Measurements from ENCODE around the gene ZNF335. TPM values are rescaled to one million over a fixed set of nuclear protein-coding genes. Genes with fewer than 3 reads are reported as not detected.

ZNF335 gene
- total RNA-seq, 4 donors from 2014 or later, result 10.5 to 22.5 (median 19.8) TPM

DNA sequence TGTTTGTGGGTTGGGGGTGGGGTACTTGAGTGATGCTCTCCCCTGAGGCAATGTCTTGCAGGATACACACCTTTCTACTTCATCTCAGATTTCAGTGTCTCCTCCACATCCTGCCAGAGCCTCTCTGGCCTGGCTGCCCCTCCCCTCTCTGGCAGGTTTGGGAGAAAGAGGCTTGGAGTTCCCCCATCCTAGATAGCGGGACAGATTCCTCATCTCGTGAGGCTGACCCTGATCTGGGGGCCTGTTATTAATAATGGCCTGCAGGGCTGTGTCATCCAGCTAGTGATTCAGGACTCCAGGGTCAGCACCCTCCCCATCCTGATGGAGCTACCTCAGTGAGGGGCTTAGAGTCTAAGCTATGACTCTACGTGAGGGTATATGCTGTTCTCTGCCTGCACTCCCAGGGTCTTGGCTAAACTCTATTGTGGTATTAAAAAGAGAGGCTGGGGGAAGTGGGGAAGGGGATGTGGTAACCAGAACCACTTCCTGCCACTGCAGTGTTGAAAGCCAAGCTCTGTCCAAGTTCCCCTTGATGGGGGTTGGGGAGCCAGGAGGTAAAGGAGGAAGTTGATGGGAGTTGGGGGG lies 33.0 kb upstream of the ZNF335 start:
- Histone ChIP-seq H3K27ac (peak overlapping the region in 1 of 4 donors; percentile 22), H3K27me3 (peaks cover 0 to 86% (median 3%) of the 10 kb centered on the region in 4 donors), H3K36me3 (no peaks in the 10 kb centered on the region), H3K4me1 (peaks cover 0 to 39% (median 5%) of the 10 kb centered on the region in 3 donors), H3K4me3 (peak overlapping the region in 1 of 4 donors; percentile 21), H3K9me3 (no peaks in the 10 kb centered on the region)
- no peak for TF ChIP-seq CTCF (IDR thresholded peaks at IDR 0.05)
- no peak for TF ChIP-seq POLR2A (IDR thresholded peaks at IDR 0.05)
- intact Hi-C loops (cut with DNase I), result no loop called here
- 17% methylated on average over 1 of the region's 3 CpGs; no CpG with 5 or more reads in 1 of the 2 donors for WGBS, 2 donors
- no peak for DNase-seq

DNA sequence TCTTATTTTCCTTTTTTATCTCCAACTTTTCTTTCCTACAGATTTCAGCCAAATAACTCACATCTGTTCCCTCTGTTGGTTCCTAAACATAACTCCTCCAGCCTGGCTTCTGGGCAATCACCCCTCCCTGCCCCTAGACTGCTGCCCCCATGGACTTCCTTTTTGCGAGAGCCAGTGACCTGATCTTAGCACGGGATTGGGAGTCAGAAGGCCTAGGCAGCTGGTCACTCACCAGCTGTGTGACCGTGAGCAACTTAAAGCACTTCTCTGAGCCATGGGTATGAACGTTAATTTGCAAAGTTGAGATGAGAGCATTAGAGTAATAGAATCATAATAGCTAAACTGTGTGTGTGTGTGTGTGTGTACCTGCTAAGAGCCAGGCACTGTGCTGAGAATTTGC lies 32.2 kb upstream of the ZNF335 start:
- no peak for TF ChIP-seq POLR2A (IDR thresholded peaks at IDR 0.05)
- no peak for TF ChIP-seq CTCF (IDR thresholded peaks at IDR 0.05)
- no peak overlapping the region for H3K4me3 ChIP-seq
- no peaks in the 10 kb centered on the region for H3K36me3 ChIP-seq
- DNase-seq, result no peak
- H3K9me3 ChIP-seq, result no peaks in the 10 kb centered on the region
- H3K27me3 ChIP-seq, result peaks cover 0 to 86% (median 0%) of the 10 kb centered on the region in 4 donors
- H3K27ac ChIP-seq, result no peak overlapping the region
- WGBS, 2 donors, result 16 to 58% methylated on average over 3 to 4 of the region's 4 CpGs
- intact Hi-C loops (cut with DNase I), result no loop called here
- H3K4me1 ChIP-seq, result peaks cover 0 to 36% (median 5%) of the 10 kb centered on the region in 3 donors

- Histone ChIP-seq H3K9me3 (no peaks in the 10 kb centered on the region), H3K27ac (no peak overlapping the region), H3K4me3 (no peak overlapping the region), H3K36me3 (no peaks in the 10 kb centered on the region), H3K4me1 (peaks cover 0 to 29% (median 0%) of the 10 kb centered on the region in 3 donors), H3K27me3 (peaks cover 0 to 86% (median 0%) of the 10 kb centered on the region in 4 donors)
- TF ChIP-seq POLR2A (IDR thresholded peaks at IDR 0.05) (no peak), CTCF (IDR thresholded peaks at IDR 0.05) (no peak)
- intact Hi-C loops (cut with DNase I), result no loop called here
- no peak for DNase-seq
- 92 to 100% methylated on average over 2 to 3 of the region's 3 CpGs for WGBS, 2 donors
These were observed 30.0 kb upstream of the ZNF335 start for GRCh38 chr20:46002008-46002407.

DNA sequence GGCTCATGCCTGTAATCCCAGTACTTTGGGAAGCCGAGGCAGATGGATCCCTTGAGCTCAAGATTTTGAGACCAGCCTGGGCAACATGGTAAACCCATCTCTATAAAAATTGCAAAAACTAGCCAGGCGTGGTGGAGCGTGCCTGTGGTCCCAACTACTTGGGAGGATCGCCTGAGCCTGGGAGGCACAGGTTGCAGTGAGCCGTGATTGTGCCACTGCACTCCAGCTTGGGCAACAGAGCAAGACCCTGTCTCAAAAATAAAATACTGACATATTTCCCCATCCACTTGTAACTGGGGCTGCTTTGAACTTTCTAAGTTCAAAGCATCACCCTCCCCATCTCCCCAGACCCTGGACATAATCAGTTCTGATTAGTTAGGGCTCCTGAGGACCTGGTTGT lies 29.5 kb upstream of the ZNF335 start:
- WGBS, 2 donors, result 86 to 96% methylated on average over 3 to 4 of the region's 5 CpGs
- H3K27me3 ChIP-seq, result peaks cover 0 to 86% (median 0%) of the 10 kb centered on the region in 4 donors
- intact Hi-C loops (cut with DNase I), result no loop called here

More for the DNA sequence above, 29.5 kb upstream of the ZNF335 start:
- H3K9me3 ChIP-seq, result no peaks in the 10 kb centered on the region
- no peaks in the 10 kb centered on the region for H3K36me3 ChIP-seq
- H3K27ac ChIP-seq, result no peak overlapping the region
- peaks cover 0 to 29% (median 0%) of the 10 kb centered on the region in 3 donors for H3K4me1 ChIP-seq
- H3K4me3 ChIP-seq, result no peak overlapping the region
- no peak for TF ChIP-seq CTCF (IDR thresholded peaks at IDR 0.05)
- no peak for TF ChIP-seq POLR2A (IDR thresholded peaks at IDR 0.05)
- DNase-seq, result no peak
